IMR-90 (cell line): ENCODE data around the gene VIPR2.

ENCODE experiments used
- BHLHE40 ChIP-seq: fragments of 150-350 bp; IDR thresholded peaks from 2 replicates; pipeline ENCODE4 v1.6.1; 2016; ENCODE audit warnings: mild to moderate bottlenecking, low read depth, low read length
- CEBPB ChIP-seq: IDR thresholded peaks from 2 replicates; pipeline ENCODE4 v1.6.1; 2012; ENCODE audit warnings: low read depth, low read length, improper control_type of control experiment
- CHD1 ChIP-seq: IDR thresholded peaks from 2 replicates; pipeline ENCODE4 v1.6.1; 2012; ENCODE audit warnings: low read depth, low read length, improper control_type of control experiment
- CTCF ChIP-seq: conservative IDR thresholded peaks from 2 replicates; pipeline ENCODE4 v1.5.1; 2012; ENCODE audit warnings: mild to moderate bottlenecking, low read depth, low read length, improper control_type of control experiment
- MAZ ChIP-seq: IDR thresholded peaks from 2 replicates; pipeline ENCODE4 v1.6.1; 2012; ENCODE audit warnings: low read depth, mild to moderate bottlenecking, low read length, improper control_type of control experiment, moderate library complexity, borderline replicate concordance
- POLR2A ChIP-seq: IDR thresholded peaks from 2 replicates; pipeline ENCODE4 v1.6.1; 2012; ENCODE audit warnings: mild to moderate bottlenecking, low read depth, low read length
- RFX5 ChIP-seq: IDR thresholded peaks from 2 replicates; pipeline ENCODE4 v1.8.0; 2012; ENCODE audit warnings: low read depth, mild to moderate bottlenecking, low read length, moderate library complexity
- USF2 ChIP-seq: fragments of 150-350 bp; IDR thresholded peaks from 2 replicates; pipeline ENCODE4 v1.6.1; 2017; ENCODE audit warnings: mild to moderate bottlenecking, antibody characterized with exemption, low read length, low read depth

GRCh38 chr7:159115601-159116501 lies 28.8 kb downstream of the VIPR2 start:
- no peak for TF ChIP-seq BHLHE40
- TF ChIP-seq MAZ: no peak
- TF ChIP-seq CTCF: no peak
- TF ChIP-seq POLR2A: no peak
- no peak for TF ChIP-seq RFX5
- no peak for TF ChIP-seq CHD1
- no peak for TF ChIP-seq USF2
- no peak for TF ChIP-seq CEBPB
